Measurements from ENCODE around the gene PTPRN2. TPM values are rescaled to one million over a fixed set of nuclear protein-coding genes. Genes with fewer than 3 reads are reported as not detected.

Gene PTPRN2
- total RNA-seq, 1 experiment from 2014 or later, result not detected

DNA sequence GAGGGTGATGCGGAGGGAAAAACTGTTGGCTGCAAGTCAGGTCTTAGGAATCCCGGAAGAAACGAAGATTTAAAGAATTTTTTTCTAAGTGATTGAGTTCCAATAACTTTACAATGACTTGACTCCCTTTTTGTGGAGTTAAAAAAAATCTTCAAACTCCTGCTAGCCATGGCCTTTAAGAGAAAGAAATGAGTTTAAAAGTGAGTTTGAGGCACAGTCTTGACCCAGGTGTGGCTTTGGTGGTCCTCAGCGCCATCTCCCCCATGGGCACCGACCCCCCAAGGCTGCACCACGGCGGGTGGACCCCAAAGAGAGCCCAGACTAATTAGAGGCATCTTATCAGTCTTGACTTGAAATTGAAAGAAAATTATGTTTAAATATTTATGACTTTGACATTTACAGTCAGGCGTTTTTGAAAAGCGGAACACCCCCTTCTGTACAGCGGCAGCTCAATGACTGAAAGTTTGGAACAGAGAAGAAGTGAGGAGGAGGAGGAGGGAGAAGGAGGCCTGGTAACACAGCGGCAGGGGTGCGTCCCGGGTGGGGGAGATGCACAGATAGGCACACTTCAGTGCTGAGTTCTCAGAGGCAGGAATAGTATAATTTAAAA, 901.2 kb downstream of the PTPRN2 start:
- Histone ChIP-seq H3K27ac (no peak overlapping the region), H3K79me2 (ENCODE audit: low read depth) (no peaks in the 10 kb centered on the region), H3K4me1 (replicated peaks; ENCODE audit: insufficient read depth) (no peaks in the 10 kb centered on the region), H3K9me3 (ENCODE audit: insufficient read depth, low read depth) (no peaks in the 10 kb centered on the region), H3F3A (ENCODE audit: insufficient read depth, low read depth) (no peaks in the 10 kb centered on the region), H3K9me2 (ENCODE audit: insufficient read depth) (no peaks in the 10 kb centered on the region), H2AFZ (no peak overlapping the region), H3K4me2 (no peak overlapping the region), H4K20me1 (ENCODE audit: insufficient read depth) (peaks cover 3% of the 10 kb centered on the region; the same call in 1 of the 2 replicates), H3K4me3 (no peak overlapping the region), H3K27me3 (ENCODE audit: insufficient read depth, low read depth) (peaks cover 51% of the 10 kb centered on the region), H3K36me3 (ENCODE audit: low read depth) (no peaks in the 10 kb centered on the region)
- POLR2A ChIA-PET (ENCODE audit: unreplicated experiment), result no interaction called here
- no peak for DNase-seq
- TF ChIP-seq, protein P1, sequence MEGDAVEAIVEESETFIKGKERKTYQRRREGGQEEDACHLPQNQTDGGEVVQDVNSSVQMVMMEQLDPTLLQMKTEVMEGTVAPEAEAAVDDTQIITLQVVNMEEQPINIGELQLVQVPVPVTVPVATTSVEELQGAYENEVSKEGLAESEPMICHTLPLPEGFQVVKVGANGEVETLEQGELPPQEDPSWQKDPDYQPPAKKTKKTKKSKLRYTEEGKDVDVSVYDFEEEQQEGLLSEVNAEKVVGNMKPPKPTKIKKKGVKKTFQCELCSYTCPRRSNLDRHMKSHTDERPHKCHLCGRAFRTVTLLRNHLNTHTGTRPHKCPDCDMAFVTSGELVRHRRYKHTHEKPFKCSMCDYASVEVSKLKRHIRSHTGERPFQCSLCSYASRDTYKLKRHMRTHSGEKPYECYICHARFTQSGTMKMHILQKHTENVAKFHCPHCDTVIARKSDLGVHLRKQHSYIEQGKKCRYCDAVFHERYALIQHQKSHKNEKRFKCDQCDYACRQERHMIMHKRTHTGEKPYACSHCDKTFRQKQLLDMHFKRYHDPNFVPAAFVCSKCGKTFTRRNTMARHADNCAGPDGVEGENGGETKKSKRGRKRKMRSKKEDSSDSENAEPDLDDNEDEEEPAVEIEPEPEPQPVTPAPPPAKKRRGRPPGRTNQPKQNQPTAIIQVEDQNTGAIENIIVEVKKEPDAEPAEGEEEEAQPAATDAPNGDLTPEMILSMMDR (conservative IDR thresholded peaks at IDR 0.05), result no peak
- TF ChIP-seq EZH2 (IDR thresholded peaks at IDR 0.05; ENCODE audit: low read depth), result no peak
- CTCF ChIA-PET, result no interaction called here
- BruUV-seq (replicated peaks), result no TSS peak
- intact Hi-C loops (cut with micrococcal nuclease; ENCODE audit: unreplicated experiment), result no loop called here

DNA sequence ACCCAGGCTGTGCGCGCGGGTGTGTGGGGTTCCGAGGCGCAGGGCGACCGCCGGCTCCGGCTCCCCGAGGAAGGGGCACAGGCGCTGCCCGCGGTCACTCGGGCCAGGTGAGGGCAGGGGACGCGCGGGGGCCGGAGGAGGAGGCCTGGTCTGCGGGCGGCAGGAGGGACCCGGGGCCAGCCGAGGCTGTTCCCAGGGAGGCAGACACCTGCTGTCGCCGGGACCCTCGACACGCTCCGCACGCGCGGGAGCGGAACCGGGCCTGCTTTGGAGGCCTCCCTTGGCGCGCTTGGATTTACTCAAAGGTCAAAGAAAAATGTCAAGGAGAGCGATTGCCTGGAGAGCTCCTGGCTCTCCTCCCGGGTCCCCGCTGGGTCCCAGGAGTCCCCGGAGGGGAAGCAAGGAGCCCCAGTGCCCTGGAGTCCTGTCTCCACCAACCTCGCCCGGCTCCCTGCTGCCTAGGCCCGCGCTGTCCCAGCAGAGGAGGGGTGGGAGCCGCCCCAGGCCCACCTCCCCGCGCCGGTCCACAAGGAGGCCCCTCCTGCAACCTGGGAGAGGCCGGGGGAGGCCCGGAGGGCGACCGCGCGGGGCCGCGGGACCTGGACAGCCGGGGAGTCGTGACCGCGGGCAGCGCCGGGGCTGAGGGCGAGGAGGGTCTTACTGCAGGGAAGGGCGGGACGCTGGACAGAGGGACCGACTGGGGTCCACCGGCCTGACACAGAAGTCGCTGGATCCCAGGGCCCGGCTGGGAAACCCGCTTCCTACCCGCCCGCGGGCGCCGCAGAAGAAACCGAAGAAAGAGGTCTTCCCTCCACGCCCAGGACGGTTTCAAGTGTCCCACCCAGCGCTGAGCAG, 902.0 kb downstream of the PTPRN2 start:
- TF ChIP-seq EZH2 (IDR thresholded peaks at IDR 0.05; ENCODE audit: low read depth), result no peak
- TF ChIP-seq, protein P1 (conservative IDR thresholded peaks at IDR 0.05), result no peak
- Histone ChIP-seq H3K4me3 (no peak overlapping the region), H2AFZ (no peak overlapping the region), H3K4me1 (replicated peaks; ENCODE audit: insufficient read depth) (no peaks in the 10 kb centered on the region), H3K27me3 (ENCODE audit: insufficient read depth, low read depth) (peaks cover 58% of the 10 kb centered on the region), H3K4me2 (no peak overlapping the region), H4K20me1 (ENCODE audit: insufficient read depth) (0 out of 2 replicates have a peak, but pooled peaks cover 3% of the 10 kb centered on the region), H3K9me3 (ENCODE audit: insufficient read depth, low read depth) (no peaks in the 10 kb centered on the region), H3K9me2 (ENCODE audit: insufficient read depth) (no peaks in the 10 kb centered on the region), H3K79me2 (ENCODE audit: low read depth) (no peaks in the 10 kb centered on the region), H3K27ac (no peak overlapping the region), H3K36me3 (ENCODE audit: low read depth) (no peaks in the 10 kb centered on the region), H3F3A (ENCODE audit: insufficient read depth, low read depth) (no peaks in the 10 kb centered on the region)
- DNase-seq, result no peak
- POLR2A ChIA-PET (ENCODE audit: unreplicated experiment), result no interaction called here
- intact Hi-C loops (cut with micrococcal nuclease; ENCODE audit: unreplicated experiment), result no loop called here
- CTCF ChIA-PET, result no interaction called here
- no TSS peak for BruUV-seq (replicated peaks)

DNA sequence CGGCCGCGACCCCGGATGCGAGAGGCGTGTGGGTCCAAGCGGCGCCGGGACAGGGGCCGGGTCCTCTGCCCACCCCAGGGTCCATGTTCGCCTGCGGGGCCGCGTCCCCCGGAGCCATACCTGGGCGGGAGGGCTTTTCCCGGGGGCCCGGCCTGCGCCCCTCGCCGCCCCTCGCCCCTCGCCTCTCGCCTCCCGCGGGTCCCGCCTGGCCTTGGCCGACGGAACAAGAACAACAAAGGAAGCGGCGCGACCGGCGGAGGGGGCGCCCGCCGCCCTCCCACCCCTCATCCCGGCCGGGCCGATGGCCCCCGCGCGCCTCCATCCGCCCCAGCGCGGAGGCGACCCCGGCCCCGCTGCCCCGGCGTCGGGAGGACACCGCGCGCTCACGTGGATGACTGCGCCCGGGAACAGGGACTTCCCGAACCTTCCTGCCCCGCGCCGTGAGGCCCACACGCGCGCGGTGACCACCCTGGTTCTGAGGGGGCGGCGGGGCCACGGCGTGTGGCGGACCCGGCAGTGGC, 902.7 kb downstream of the PTPRN2 start:
- no peak for DNase-seq
- Histone ChIP-seq H3K27me3 (ENCODE audit: insufficient read depth, low read depth) (peaks cover 65% of the 10 kb centered on the region), H3K9me3 (ENCODE audit: insufficient read depth, low read depth) (no peaks in the 10 kb centered on the region), H3K27ac (no peak overlapping the region), H3K36me3 (ENCODE audit: low read depth) (no peaks in the 10 kb centered on the region), H4K20me1 (ENCODE audit: insufficient read depth) (0 out of 2 replicates have a peak, but pooled peaks cover 3% of the 10 kb centered on the region), H3K4me3 (no peak overlapping the region), H3K4me2 (no peak overlapping the region), H3F3A (ENCODE audit: insufficient read depth, low read depth) (no peaks in the 10 kb centered on the region), H2AFZ (no peak overlapping the region), H3K9me2 (ENCODE audit: insufficient read depth) (no peaks in the 10 kb centered on the region), H3K79me2 (ENCODE audit: low read depth) (no peaks in the 10 kb centered on the region), H3K4me1 (replicated peaks; ENCODE audit: insufficient read depth) (no peaks in the 10 kb centered on the region)
- ChIA-PET CTCF (no interaction called here), POLR2A (ENCODE audit: unreplicated experiment) (no interaction called here)
- TF ChIP-seq, protein P1 (conservative IDR thresholded peaks at IDR 0.05), result no peak
- no peak for TF ChIP-seq EZH2 (IDR thresholded peaks at IDR 0.05; ENCODE audit: low read depth)
- intact Hi-C loops (cut with micrococcal nuclease; ENCODE audit: unreplicated experiment), result no loop called here
- no TSS peak for BruUV-seq (replicated peaks)

Measured in PC-9 (cell line).